Activated CD4-positive, alpha-beta T cell treated with anti-CD3 and anti-CD28 coated beads, Interleukin-2, amount 10 ng/mL, durations not matched to agents 24 days and 14 days (primary cell): ENCODE data around the gene LDAF1. TPM values are rescaled to one million over a fixed set of nuclear protein-coding genes. Genes with fewer than 3 reads are reported as not detected.
"Not testable (repeated sequence)": the region's sequence is repeated elsewhere in the genome, so short reads cannot be mapped to it uniquely, and the experiment has no call there.

Source experiments
- DNase-seq: peaks from one replicate; pipeline ENCODE4 v3.0.0; 2022
- H3K27ac Mint-ChIP-seq: one replicate; pipeline ENCODE4 v1.8.0; 2022; ENCODE audit warnings: mild to moderate bottlenecking, mixed read lengths
- H3K27me3 Mint-ChIP-seq: one replicate; pipeline ENCODE4 v1.8.0; 2022; ENCODE audit warnings: mixed read lengths
- H3K36me3 Mint-ChIP-seq: one replicate; pipeline ENCODE4 v1.8.0; 2022; ENCODE audit warnings: low read depth, mild to moderate bottlenecking, mixed read lengths
- H3K4me1 Mint-ChIP-seq: one replicate; pipeline ENCODE4 v1.8.0; 2021; ENCODE audit warnings: mixed read lengths
- H3K4me3 Mint-ChIP-seq: one replicate; pipeline ENCODE4 v1.8.0; 2022; ENCODE audit warnings: mild to moderate bottlenecking, moderate library complexity, mixed read lengths
- H3K9me3 Mint-ChIP-seq: one replicate; pipeline ENCODE4 v1.8.0; 2021; ENCODE audit warnings: mixed read lengths
- intact Hi-C: fragments of 100-400 bp; cut with micrococcal nuclease; formaldehyde crosslinking; loops from one replicate; pipeline ENCODE4 v1.15.1; 2023
- total RNA-seq: library from RNA; stranded (reverse); gene quantifications from 2 replicates; pipeline ENCODE4 v1.2.3, GENCODE V29; 2022

Gene LDAF1
- total RNA-seq, 1 donor from 2014 or later = 7.3 TPM

DNA sequence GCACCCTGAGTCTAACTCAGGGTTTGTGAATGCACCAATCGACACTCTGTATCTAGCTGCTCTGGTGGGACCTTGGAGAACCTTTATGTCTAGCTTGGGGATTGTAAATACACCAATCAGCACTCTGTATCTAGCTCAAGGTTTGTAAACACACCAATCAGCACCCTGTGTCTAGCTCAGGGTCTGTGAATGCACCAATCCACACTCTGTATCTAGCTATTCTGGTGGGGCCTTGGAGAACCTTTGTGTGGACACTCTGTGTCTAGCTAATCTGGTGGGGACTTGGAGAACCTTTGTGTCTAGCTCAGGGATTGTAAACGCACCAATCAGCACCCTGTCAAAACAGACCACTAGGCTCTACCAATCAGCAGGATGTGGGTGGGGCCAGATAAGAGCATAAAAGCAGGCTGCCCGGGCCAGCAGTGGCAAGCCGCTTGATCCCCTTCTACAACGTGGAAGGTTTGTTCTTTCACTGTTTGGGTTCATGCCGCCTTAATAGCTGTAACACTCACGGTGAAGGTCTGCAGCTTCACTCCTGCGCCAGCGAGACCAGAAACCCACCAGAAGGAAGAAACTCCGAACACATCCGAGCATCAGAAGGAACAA lies 5.2 kb upstream of the LDAF1 start:
- intact Hi-C loops = loop anchor here (10.0 kb wide), 2 partner anchors 122 to 402 kb away; partner anchors contain the start of gene CRYM
- DNase-seq, H3K4me3 Mint-ChIP-seq, H3K9me3 Mint-ChIP-seq, H3K36me3 Mint-ChIP-seq, H3K27ac Mint-ChIP-seq, H3K4me1 Mint-ChIP-seq: not testable (repeated sequence)
- H3K27me3 Mint-ChIP-seq = peaks cover 14% of the 10 kb centered on the region

DNA sequence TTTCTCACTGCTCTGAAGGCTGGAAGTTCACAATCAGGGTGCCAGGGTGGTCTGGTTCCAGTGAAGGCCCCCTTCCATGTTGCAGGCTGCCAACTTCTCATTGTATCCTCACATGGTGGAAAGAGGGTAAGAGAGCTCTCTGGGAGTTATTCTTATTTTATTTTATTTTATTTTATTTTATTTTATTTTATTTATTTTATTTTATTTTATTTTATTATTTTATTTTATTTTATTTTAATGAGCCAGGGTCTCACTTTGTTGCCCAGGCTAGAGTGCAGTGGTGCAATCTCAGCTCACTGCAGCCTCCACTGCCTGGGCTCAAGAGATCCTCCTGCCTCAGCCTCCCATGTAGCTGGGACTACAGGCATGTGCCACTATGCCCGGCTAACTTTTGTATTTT lies 2.5 kb upstream of the LDAF1 start:
- not testable (repeated sequence) for H3K36me3 Mint-ChIP-seq, DNase-seq, H3K27me3 Mint-ChIP-seq, H3K27ac Mint-ChIP-seq, H3K4me3 Mint-ChIP-seq, H3K9me3 Mint-ChIP-seq
- intact Hi-C loops = loop anchor here (10.0 kb wide), 2 partner anchors 119 to 399 kb away; partner anchors contain the start of gene CRYM
- peaks cover 14% of the 10 kb centered on the region for H3K4me1 Mint-ChIP-seq

DNA sequence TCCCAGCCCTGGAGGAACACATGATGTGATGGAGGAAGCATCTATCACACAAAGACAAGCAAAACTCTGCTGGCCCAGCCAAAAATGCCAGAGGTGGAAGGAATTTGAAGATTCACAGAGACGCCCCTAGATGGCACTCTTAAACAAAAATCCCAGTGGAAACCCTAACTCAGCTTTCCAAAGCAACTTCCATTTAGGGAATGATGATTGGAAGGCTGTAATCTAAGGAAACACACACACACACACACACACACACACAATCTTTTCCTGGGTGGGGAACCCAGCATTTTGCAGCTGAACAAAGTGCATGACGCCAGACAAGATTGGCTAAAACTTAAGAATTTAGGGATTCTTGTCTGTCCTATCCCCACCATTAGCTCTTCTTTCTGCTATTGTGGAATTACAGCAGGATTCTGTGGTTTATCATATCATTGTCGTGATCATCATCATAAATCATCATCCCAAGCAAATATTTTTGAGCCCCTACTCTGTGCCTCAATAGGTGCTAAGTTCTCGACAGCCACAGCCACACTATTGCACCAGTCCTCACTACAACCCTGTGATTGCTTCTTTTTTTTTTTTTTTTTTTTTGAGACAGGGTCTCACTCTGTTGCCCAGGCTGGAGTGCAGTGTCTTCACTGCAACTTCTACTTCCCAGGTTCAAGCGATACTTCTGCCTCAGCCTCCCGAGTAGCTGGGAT lies 1.6 kb upstream of the LDAF1 start:
- peaks cover 14% of the 10 kb centered on the region for H3K4me1 Mint-ChIP-seq
- peaks cover 9% of the 10 kb centered on the region for H3K36me3 Mint-ChIP-seq
- H3K27me3 Mint-ChIP-seq = no peaks in the 10 kb centered on the region
- peak; percentile 65 for DNase-seq
- no peak overlapping the region for H3K27ac Mint-ChIP-seq
- no peaks in the 10 kb centered on the region for H3K9me3 Mint-ChIP-seq
- H3K4me3 Mint-ChIP-seq = no peak overlapping the region
- intact Hi-C loops = loop anchor here (10.0 kb wide), 2 partner anchors 118 to 398 kb away; partner anchors contain the start of gene CRYM

DNA sequence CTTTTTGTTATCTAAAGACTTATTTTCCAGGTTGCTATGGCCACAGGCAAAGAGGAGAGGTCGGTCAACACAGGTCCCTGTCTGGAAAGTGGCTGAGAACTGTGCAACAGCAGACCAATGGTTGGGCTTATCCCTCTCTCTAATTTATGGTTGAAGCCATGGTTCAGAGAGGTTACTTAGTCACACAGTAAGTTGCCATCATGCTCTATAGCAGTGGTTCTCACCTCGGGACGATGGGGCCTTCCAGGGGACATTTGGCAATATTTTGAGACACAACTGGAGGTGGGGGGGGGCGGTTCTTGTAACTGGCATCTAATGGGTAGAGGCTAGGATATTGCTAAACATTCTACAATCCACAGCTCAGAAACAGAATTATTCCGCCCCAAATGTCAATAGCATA lies 842 bp upstream of the LDAF1 start:
- peaks cover 14% of the 10 kb centered on the region for H3K4me1 Mint-ChIP-seq
- peak overlapping the region; percentile 91 for H3K4me3 Mint-ChIP-seq
- H3K9me3 Mint-ChIP-seq = no peaks in the 10 kb centered on the region
- intact Hi-C loops = loop anchor here (2.0 to 10.0 kb wide), 3 partner anchors 117 to 397 kb away; partner anchors contain the start of gene CRYM
- no peak overlapping the region for H3K27ac Mint-ChIP-seq
- peaks cover 12% of the 10 kb centered on the region for H3K36me3 Mint-ChIP-seq
- no peaks in the 10 kb centered on the region for H3K27me3 Mint-ChIP-seq
- DNase-seq = no peak

DNA sequence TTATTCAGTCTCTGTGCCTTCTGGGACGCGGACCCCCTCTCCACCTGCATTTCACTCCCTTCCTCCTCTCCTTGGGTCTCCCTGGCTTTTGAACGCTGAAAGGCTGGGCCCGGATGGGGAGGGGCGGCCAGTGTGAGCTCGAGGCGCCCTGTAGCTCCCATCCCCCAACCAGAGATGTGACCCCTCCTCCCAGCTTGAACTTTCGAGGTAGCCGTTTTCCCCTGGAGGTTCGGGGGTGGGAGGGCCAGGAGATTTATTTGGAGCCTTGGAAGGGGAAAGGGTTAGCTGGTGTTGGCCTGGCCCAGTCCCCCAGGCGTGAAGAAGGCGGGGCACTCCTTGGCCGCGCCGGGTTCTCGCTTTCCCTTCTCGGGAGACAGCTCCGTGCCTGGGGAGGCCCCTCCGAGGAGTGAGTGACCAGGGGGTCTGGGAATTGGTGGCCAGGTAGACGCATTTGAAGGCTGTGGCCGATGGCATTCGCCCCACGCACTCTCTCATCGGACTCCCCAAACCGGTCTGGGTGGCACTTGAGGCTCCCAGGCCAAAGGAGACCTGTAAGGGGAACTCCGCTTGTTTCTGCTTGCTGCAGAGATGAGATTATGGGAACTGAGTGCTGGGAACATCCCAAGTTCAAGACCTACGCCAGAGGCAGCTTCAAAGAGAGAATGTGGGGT lies 942 bp downstream of the LDAF1 start:
- peak; percentile 74 for DNase-seq
- peak overlapping the region; percentile 61 for H3K27ac Mint-ChIP-seq

GRCh38 chr16:21160276-21160675 lies 1.8 kb downstream of the LDAF1 start:
- Mint-ChIP-seq H3K4me3 (no peak overlapping the region), H3K4me1 (peaks cover 14% of the 10 kb centered on the region), H3K9me3 (no peaks in the 10 kb centered on the region), H3K27ac (no peak overlapping the region), H3K27me3 (no peaks in the 10 kb centered on the region), H3K36me3 (peaks cover 21% of the 10 kb centered on the region)
- intact Hi-C loops = no loop called here
- DNase-seq = no peak

More for the DNA sequence above, 942 bp downstream of the LDAF1 start:
- Mint-ChIP-seq H3K9me3 (no peaks in the 10 kb centered on the region), H3K36me3 (peaks cover 20% of the 10 kb centered on the region), H3K4me1 (peaks cover 14% of the 10 kb centered on the region), H3K27me3 (no peaks in the 10 kb centered on the region), H3K4me3 (peak overlapping the region; percentile 91)
- intact Hi-C loops = loop anchor here (2.0 to 10.0 kb wide), 3 partner anchors 115 to 395 kb away; partner anchors contain the start of gene CRYM

DNA sequence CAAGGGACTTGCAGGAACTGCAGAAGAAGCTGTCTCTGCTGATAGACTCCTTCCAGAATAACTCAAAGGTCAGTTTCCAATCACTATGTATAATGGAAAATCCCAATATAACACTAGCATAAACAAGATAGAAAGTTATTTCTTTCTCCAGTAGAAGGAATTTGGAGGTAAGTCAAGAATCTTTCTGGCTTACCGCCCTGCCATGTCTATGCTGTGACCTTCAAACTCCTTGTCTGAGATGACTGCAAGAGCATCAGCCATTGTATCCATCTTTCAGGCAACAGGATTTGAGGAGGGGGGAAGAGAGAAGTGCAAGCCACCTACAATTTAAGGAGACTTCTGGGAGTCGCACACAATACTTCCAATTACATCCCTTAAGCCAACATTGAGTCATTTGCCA lies 2.7 kb downstream of the LDAF1 start:
- Mint-ChIP-seq H3K36me3 (peaks cover 23% of the 10 kb centered on the region), H3K4me3 (no peak overlapping the region), H3K27ac (no peak overlapping the region), H3K4me1 (peaks cover 14% of the 10 kb centered on the region), H3K9me3 (no peaks in the 10 kb centered on the region), H3K27me3 (no peaks in the 10 kb centered on the region)
- intact Hi-C loops = no loop called here
- DNase-seq = no peak

- intact Hi-C loops = no loop called here
- H3K27ac Mint-ChIP-seq = no peak overlapping the region
- H3K4me1 Mint-ChIP-seq = peaks cover 14% of the 10 kb centered on the region
- H3K36me3 Mint-ChIP-seq = peaks cover 23% of the 10 kb centered on the region
- no peak for DNase-seq
- H3K9me3 Mint-ChIP-seq = no peaks in the 10 kb centered on the region
- H3K27me3 Mint-ChIP-seq = no peaks in the 10 kb centered on the region
- no peak overlapping the region for H3K4me3 Mint-ChIP-seq
Observed at GRCh38 chr16:21162661-21163151, 4.2 kb downstream of the LDAF1 start.

DNA sequence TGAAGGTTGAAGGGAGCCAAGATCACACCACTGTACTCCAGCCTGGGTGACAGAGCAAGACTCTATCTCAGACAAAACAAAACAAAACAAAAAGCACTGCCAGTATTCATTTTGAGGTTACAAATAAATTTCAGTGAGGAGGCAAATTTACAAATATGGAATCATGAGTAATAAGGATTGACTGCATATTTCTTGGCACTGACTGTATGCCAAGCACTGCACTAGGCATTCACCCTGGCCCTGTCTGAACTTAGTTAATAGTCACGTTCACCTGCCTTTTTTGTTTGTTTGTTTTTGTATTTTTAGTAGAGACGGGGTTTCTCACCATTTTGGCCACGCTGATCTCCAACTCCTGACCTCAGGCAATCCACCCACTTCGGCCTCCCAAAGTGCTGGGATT lies 5.1 kb downstream of the LDAF1 start:
- peaks cover 25% of the 10 kb centered on the region for H3K36me3 Mint-ChIP-seq
- H3K4me1 Mint-ChIP-seq = peaks cover 11% of the 10 kb centered on the region

DNA sequence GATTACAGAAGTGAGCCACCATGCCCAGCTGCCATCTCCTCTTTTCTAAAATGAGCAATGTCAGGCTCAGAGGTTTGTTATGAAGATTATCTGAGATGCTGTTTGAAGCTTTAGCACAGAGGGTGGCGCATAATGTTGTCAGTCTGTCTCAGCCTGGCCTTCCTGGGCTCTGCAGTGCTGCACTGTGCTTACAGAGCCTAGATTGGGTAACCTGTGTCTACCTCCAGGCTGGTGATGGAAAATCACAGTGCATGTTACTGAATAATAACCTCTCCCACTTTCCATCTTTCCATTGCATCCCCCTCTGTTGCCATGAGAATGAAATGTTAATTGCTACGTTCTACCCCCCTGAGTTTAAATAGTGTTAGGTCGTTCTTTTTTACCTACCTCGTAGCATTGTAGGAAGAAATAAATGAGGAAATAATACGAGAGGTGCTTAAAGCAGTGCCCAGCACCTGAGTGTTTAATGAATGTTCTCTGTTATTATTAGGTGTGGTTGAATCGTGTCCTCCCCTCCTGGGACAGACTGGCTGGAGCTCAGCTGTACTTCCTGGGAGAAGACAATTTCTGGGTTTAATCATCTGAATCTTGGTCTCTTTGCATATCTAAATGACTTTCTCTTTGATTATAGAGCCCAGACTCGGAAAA lies 6.2 kb downstream of the LDAF1 start:
- Mint-ChIP-seq H3K4me3 (no peak overlapping the region), H3K27ac (no peak overlapping the region), H3K27me3 (no peaks in the 10 kb centered on the region), H3K36me3 (peaks cover 25% of the 10 kb centered on the region), H3K4me1 (peaks cover 4% of the 10 kb centered on the region), H3K9me3 (no peaks in the 10 kb centered on the region)
- DNase-seq = no peak
- intact Hi-C loops = no loop called here

More for the DNA sequence above, 5.1 kb downstream of the LDAF1 start:
- no peaks in the 10 kb centered on the region for H3K27me3 Mint-ChIP-seq
- H3K27ac Mint-ChIP-seq = no peak overlapping the region
- no peaks in the 10 kb centered on the region for H3K9me3 Mint-ChIP-seq
- intact Hi-C loops = no loop called here
- no peak overlapping the region for H3K4me3 Mint-ChIP-seq
- DNase-seq = no peak

- no peaks in the 10 kb centered on the region for H3K4me1 Mint-ChIP-seq
- no peak overlapping the region for H3K4me3 Mint-ChIP-seq
- no peaks in the 10 kb centered on the region for H3K27me3 Mint-ChIP-seq
- intact Hi-C loops = no loop called here
- no peaks in the 10 kb centered on the region for H3K9me3 Mint-ChIP-seq
- H3K36me3 Mint-ChIP-seq = peaks cover 21% of the 10 kb centered on the region
- no peak overlapping the region for H3K27ac Mint-ChIP-seq
- DNase-seq = no peak
Observed at GRCh38 chr16:21166561-21166961, 8.1 kb downstream of the LDAF1 start.

DNA sequence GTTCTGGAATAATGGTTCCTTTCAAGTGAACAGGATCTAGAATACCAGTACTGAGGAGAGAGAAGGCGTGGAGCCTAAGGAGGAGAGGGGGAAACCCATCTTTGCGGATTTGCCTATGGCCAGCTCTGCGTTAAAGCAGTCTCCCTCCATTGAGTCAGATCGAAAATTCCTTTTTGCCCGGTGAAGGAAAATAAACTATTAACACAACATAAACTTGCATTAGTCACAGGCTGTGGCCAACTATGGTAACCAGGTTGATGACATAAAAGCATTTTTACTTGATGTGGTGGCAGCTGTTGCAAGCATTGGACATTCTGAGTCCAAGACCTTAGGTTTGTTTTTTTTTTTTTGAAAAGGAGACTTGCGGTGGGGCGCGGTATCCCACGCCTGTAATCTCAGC lies 8.9 kb downstream of the LDAF1 start:
- no peaks in the 10 kb centered on the region for H3K4me1 Mint-ChIP-seq
- no peaks in the 10 kb centered on the region for H3K27me3 Mint-ChIP-seq
- peaks cover 18% of the 10 kb centered on the region for H3K36me3 Mint-ChIP-seq
- H3K9me3 Mint-ChIP-seq = no peaks in the 10 kb centered on the region
- DNase-seq = no peak
- no peak overlapping the region for H3K27ac Mint-ChIP-seq
- intact Hi-C loops = no loop called here
- no peak overlapping the region for H3K4me3 Mint-ChIP-seq

DNA sequence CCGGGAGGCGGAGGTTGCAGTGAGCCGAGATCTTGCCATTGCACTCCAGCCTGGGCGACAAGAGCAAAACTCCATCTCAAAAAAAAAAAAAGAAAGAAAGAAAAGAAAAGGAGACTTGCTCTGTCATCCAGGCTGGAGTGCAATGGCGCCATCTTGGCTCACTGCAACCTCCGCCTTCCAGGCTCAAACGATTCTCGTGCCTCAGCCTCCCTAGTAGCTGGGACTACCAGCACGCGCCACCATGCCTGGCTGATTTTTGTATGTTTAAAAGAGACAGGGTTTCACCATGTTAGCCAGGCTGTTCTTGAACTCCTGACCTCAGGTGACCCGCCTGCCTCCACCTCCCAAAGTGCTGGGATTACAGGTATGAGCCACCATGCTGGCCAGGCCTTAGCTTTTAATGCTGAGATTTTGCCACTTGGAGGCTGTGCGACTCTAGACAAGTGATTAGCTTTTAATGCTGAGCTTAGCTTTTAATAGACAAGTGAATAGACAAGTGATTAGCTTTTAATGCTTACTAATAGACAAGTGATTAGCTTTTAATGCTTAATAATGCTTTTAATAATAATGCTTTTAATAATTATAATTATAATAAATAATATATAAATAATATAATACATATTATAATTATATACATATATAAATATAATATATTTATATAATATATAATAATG lies 9.6 kb downstream of the LDAF1 start:
- Mint-ChIP-seq H3K27ac (no peak overlapping the region), H3K4me1 (no peaks in the 10 kb centered on the region), H3K9me3 (no peaks in the 10 kb centered on the region), H3K36me3 (peaks cover 20% of the 10 kb centered on the region), H3K4me3 (no peak overlapping the region), H3K27me3 (no peaks in the 10 kb centered on the region)
- DNase-seq = peak; percentile 67
- intact Hi-C loops = no loop called here
